SK-N-SH treated with all-trans-retinoic acid at 6 μM for 48 hours (cell line): ENCODE results near the gene ZNF358.

ENCODE experiments used
- CREB5 ChIP-seq: fragments of 250-450 bp; sonication (Bioruptor Pico); IDR thresholded peaks from 2 replicates; pipeline ENCODE4 v1.5.1; 2020; ENCODE audit warnings: low read depth, mild to moderate bottlenecking, moderate library complexity
- GLIS3 ChIP-seq: fragments of 250-450 bp; sonication (Bioruptor Pico); IDR thresholded peaks from 2 replicates; pipeline ENCODE4 v1.5.0; 2020; ENCODE audit warnings: mild to moderate bottlenecking, moderate library complexity
- ISL1 ChIP-seq: fragments of 250-450 bp; sonication (Bioruptor Pico); IDR thresholded peaks from 2 replicates; pipeline ENCODE4 v2.1.2; 2022; ENCODE audit warnings: mild to moderate bottlenecking, moderate library complexity
- OSR1 ChIP-seq: fragments of 250-450 bp; sonication (Bioruptor Pico); IDR thresholded peaks from 2 replicates; pipeline ENCODE4 v1.8.0; 2022; ENCODE audit warnings: moderate library complexity, mild to moderate bottlenecking, inconsistent platforms
- PPARA ChIP-seq: fragments of 250-450 bp; sonication (Bioruptor Pico); IDR thresholded peaks from 2 replicates; pipeline ENCODE4 v1.5.0; 2020; ENCODE audit warnings: mild to moderate bottlenecking, borderline replicate concordance
- RARB ChIP-seq: fragments of 250-450 bp; sonication (Bioruptor Pico); IDR thresholded peaks from 2 replicates; pipeline ENCODE4 v1.8.0; 2021; ENCODE audit warnings: mild to moderate bottlenecking, moderate library complexity
- TOX ChIP-seq: fragments of 250-450 bp; sonication (Bioruptor Pico); IDR thresholded peaks from 2 replicates; pipeline ENCODE4 v1.8.0; 2021; ENCODE audit warnings: mild to moderate bottlenecking, moderate library complexity, borderline replicate concordance
- ZFP3 ChIP-seq: fragments of 250-450 bp; sonication (Bioruptor Pico); IDR thresholded peaks from 2 replicates; pipeline ENCODE4 v1.5.0; 2020; ENCODE audit warnings: mild to moderate bottlenecking, moderate library complexity
- ZNF565 ChIP-seq: fragments of 450-650 bp; formaldehyde crosslinking; conservative IDR thresholded peaks from 2 replicates; pipeline ENCODE4 v1.5.0; 2020; ENCODE audit warnings: low read depth, mild to moderate bottlenecking, moderate library complexity
- ZNF8 ChIP-seq: fragments of 450-650 bp; formaldehyde crosslinking; IDR thresholded peaks from 2 replicates; pipeline ENCODE4 v1.5.0; 2020; ENCODE audit warnings: mild to moderate bottlenecking, moderate library complexity
- TF ChIP-seq, protein P1 (sequence below): fragments of 250-450 bp; sonication (Bioruptor Pico); IDR thresholded peaks from 2 replicates; pipeline ENCODE4 v1.5.1; 2021; ENCODE audit warnings: mild to moderate bottlenecking, moderate library complexity

- TF ChIP-seq OSR1 (CRISPR knock-in tag) (no peak), ISL1 (CRISPR knock-in tag) (no peak), CREB5 (no peak), PPARA (CRISPR knock-in tag) (no peak), ZFP3 (CRISPR knock-in tag) (no peak), RARB (CRISPR knock-in tag) (no peak), ZNF8 (no peak), TOX (CRISPR knock-in tag) (no peak), ZNF565 (CRISPR knock-in tag) (no peak), GLIS3 (CRISPR knock-in tag) (no peak)
- TF ChIP-seq, protein P1, sequence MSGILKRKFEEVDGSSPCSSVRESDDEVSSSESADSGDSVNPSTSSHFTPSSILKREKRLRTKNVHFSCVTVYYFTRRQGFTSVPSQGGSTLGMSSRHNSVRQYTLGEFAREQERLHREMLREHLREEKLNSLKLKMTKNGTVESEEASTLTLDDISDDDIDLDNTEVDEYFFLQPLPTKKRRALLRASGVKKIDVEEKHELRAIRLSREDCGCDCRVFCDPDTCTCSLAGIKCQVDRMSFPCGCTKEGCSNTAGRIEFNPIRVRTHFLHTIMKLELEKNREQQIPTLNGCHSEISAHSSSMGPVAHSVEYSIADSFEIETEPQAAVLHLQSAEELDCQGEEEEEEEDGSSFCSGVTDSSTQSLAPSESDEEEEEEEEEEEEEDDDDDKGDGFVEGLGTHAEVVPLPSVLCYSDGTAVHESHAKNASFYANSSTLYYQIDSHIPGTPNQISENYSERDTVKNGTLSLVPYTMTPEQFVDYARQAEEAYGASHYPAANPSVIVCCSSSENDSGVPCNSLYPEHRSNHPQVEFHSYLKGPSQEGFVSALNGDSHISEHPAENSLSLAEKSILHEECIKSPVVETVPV (CRISPR knock-in tag) = no peak
Measured at GRCh38 chr19:7558667-7559066, 42.8 kb downstream of the ZNF358 start.
